K562 (cell line): ENCODE measurements around the gene SGPL1. TPM values are rescaled to one million over a fixed set of nuclear protein-coding genes. Genes with fewer than 3 reads are reported as not detected.

Source experiments
- ATAC-seq: fragments of 200-7000 bp; cut with Tn5 transposase; 3 replicates; pipeline ENCODE4 v1.9.1; 2020; ENCODE audit warnings: moderate library complexity
- BruUV-seq: library from RNA; stranded (reverse); fragments of 400-500 nt; replicated peaks from 2 replicates; lab custom pipeline; 2021; lab: Mats Ljungman, UMichigan
- CTCF ChIA-PET: fragments of 300-600 bp; formaldehyde crosslinking; extraction: SDS; loops from one replicate; lab custom pipeline; 2021; ENCODE audit warnings: low intra/inter-chr PET ratio; lab: Yijun Ruan, JAX
- POLR2A ChIA-PET: fragments of 300-600, 350-650 bp; sonication (Branson Sonifier 250); formaldehyde crosslinking; extraction: SDS; loops from one replicate; lab custom pipeline; 2021; ENCODE audit warnings: antibody characterized with exemption, inconsistent platforms; lab: Yijun Ruan, JAX
- DNase-seq, 4 experiments: peaks; one replicate each; pipeline versions ENCODE4 v3.0.0 to v3.0.0-alpha.2; 2011 to 2018; ENCODE audit warnings: low spot score in 3 of 4, mixed read lengths in 3 of 4; ENCODE audit errors: extremely low read depth in 1 of 4
- FAIRE-seq: peaks from 2 replicates; lab custom pipeline; 2011; peaks lifted over from hg19 to GRCh38; lab: Jason Lieb, UNC
- H2AFZ ChIP-seq: 2 replicates; pipeline ENCODE4 v1.6.0; 2011; ENCODE audit warnings: low read depth, low read length, control low read depth, inconsistent platforms
- H3K27ac ChIP-seq: fragments of 200-600 bp; 3 replicates; pipeline ENCODE4 v1.8.0; 2011; ENCODE audit warnings: low read depth, mild to moderate bottlenecking, control low read depth, inconsistent platforms, low read length, moderate library complexity, mixed read lengths; ENCODE audit errors: extremely low read depth
- H3K27me3 ChIP-seq, 2 experiments: fragments of 300-600 bp in 1 of 2; 2 replicates in 1 of 2; 3 replicates in 1 of 2; pipeline versions ENCODE4 v1.6.0 to v1.8.0; 2011; ENCODE audit warnings: inconsistent platforms in 2 of 2, low read length in 2 of 2, mild to moderate bottlenecking in 1 of 2, mixed read lengths in 1 of 2, moderate library complexity in 1 of 2; ENCODE audit not compliant: control insufficient read depth in 2 of 2, insufficient read depth in 2 of 2
- H3K36me3 ChIP-seq: fragments of 300-600 bp; 3 replicates; pipeline ENCODE4 v1.8.0; 2011; ENCODE audit warnings: mild to moderate bottlenecking, low read length, inconsistent platforms; ENCODE audit not compliant: control insufficient read depth, insufficient read depth
- H3K4me1 ChIP-seq, 2 experiments: fragments of 200-600 bp in 1 of 2; replicated peaks in 1 of 2; 2 replicates in 1 of 2; 3 replicates in 1 of 2; pipeline versions ENCODE4 v1.5.1 to v1.8.0; 2011; ENCODE audit warnings: inconsistent platforms in 2 of 2, low read length in 2 of 2, mild to moderate bottlenecking in 1 of 2, mixed read lengths in 1 of 2, moderate library complexity in 1 of 2; ENCODE audit not compliant: control insufficient read depth in 2 of 2, insufficient read depth in 2 of 2
- H3K4me2 ChIP-seq: 2 replicates; pipeline ENCODE4 v1.6.1; 2011; ENCODE audit warnings: low read length, control low read depth, inconsistent platforms, mixed read lengths; ENCODE audit not compliant: insufficient read depth
- H3K4me3 ChIP-seq: fragments of 200-600 bp; sonication (generic), shearing (Covaris generic); 2 replicates; pipeline ENCODE4 v1.5.1; 2016; ENCODE audit warnings: control low read depth, inconsistent platforms
- H3K79me2 ChIP-seq: fragments of 200-600 bp; 3 replicates; pipeline ENCODE4 v1.8.0; 2011; ENCODE audit warnings: low read length, inconsistent platforms; ENCODE audit not compliant: control insufficient read depth, insufficient read depth
- H3K9ac ChIP-seq, 2 experiments: 2 replicates each; pipeline versions ENCODE4 v1.6.0 to v1.6.1; 2011; ENCODE audit warnings: low read depth in 2 of 2, low read length in 2 of 2, control low read depth in 1 of 2, inconsistent platforms in 1 of 2, mild to moderate bottlenecking in 1 of 2, mixed read lengths in 1 of 2; ENCODE audit not compliant: insufficient read depth in 1 of 2
- H3K9me1 ChIP-seq: one replicate; pipeline ENCODE4 v1.6.0; 2011; ENCODE audit warnings: inconsistent platforms, mild to moderate bottlenecking, low read length, moderate library complexity; ENCODE audit not compliant: control insufficient read depth, insufficient read depth
- H3K9me3 ChIP-seq: replicated peaks from 2 replicates; pipeline ENCODE4 v1.5.1; 2011; ENCODE audit warnings: low read depth, low read length, inconsistent platforms; ENCODE audit not compliant: control insufficient read depth, insufficient read depth
- H4K20me1 ChIP-seq: replicated peaks from 2 replicates; pipeline ENCODE4 v1.6.1; 2011; ENCODE audit warnings: low read length, inconsistent platforms, mixed read lengths; ENCODE audit not compliant: control insufficient read depth, insufficient read depth
- MCM3 ChIP-seq: fragments of 450-650 bp; IDR thresholded peaks from 2 replicates; pipeline ENCODE4 v1.6.1; 2016
- PATZ1 ChIP-seq: fragments of 250-450 bp; sonication (Bioruptor Pico); IDR thresholded peaks from 2 replicates; pipeline ENCODE4 v1.5.0; 2020; ENCODE audit warnings: mild to moderate bottlenecking, borderline replicate concordance
- ZBED1 ChIP-seq: IDR thresholded peaks from 2 replicates; pipeline ENCODE4 v1.6.1; 2014
- WGBS: fragments of 100-300 bp; shearing (Covaris generic); methylation state at CpG from one replicate; pipeline ENCODE4 v1.1.6; 2016; ENCODE audit warnings: low coverage, mixed read lengths; ENCODE audit not compliant: insufficient coverage; ENCODE audit errors: missing lambda C conversion rate; 5-methylcytosine and 5-hydroxymethylcytosine counted together
- in situ Hi-C: fragments of 300-500 bp; cut with MboI; formaldehyde crosslinking; loops from 4 replicates; pipeline ENCODE4 v1.15.0; 2018; ENCODE audit warnings: inconsistent platforms, mixed read lengths
- intact Hi-C: fragments of 100-400 bp; cut with micrococcal nuclease; formaldehyde crosslinking; loops from 2 replicates; pipeline ENCODE4 v1.14.2; 2022
- polyA plus RNA-seq, 8 experiments: library from polyadenylated mRNA; depleted of rRNA in 4 of 8; stranded (reverse) in 5 of 8; unstranded in 3 of 8; fragments of >200 nt; fragmentation: Nextera tagmentation in 2 of 8; fragmentation: Illumina TruSeq in 1 of 8; extraction: Ambion mirVana in 2 of 8; extraction: Trizol in 1 of 8; gene quantifications; 2 replicates each; pipeline versions ENCODE4 v1.2.1 to v1.2.3, GENCODE V29; 2011 to 2014; ENCODE audit warnings: inconsistent platforms in 1 of 8, missing spikeins in 1 of 8
- total RNA-seq, 7 experiments: library from RNA; depleted of rRNA in 6 of 7; stranded (reverse); fragments of >200 nt in 6 of 7; fragmentation: Illumina TruSeq in 2 of 7; extraction: Trizol in 2 of 7; gene quantifications; 2 replicates each; pipeline versions ENCODE4 v1.2.1 to v1.2.3, GENCODE V29; 2011 to 2021; ENCODE audit warnings: low replicate concordance in 1 of 7

Gene SGPL1
- total and polyA plus RNA-seq, 9 of the 15 experiments (the other 6 are each of a cell fraction or from before 2014, with no cell fraction given): 6.0 to 18.0 (median 8.7) TPM

GRCh38 chr10:70807556-70807955, 8.2 kb upstream of the SGPL1 start:
- intact Hi-C loops: no loop called here
- POLR2A ChIA-PET: no interaction called here

More at GRCh38 chr10:70807556-70807955, 8.2 kb upstream of the SGPL1 start:
- no peak for ATAC-seq
- Histone ChIP-seq H2AFZ (no peak overlapping the region), H3K9me1 (no peaks in the 10 kb centered on the region), H4K20me1 (no peaks in the 10 kb centered on the region), H3K36me3 (no peaks in the 10 kb centered on the region), H3K9ac (no peak overlapping the region), H3K4me2 (no peak overlapping the region), H3K9me3 (no peaks in the 10 kb centered on the region), H3K4me1 (no peaks in the 10 kb centered on the region), H3K27me3 (peaks cover 0 to 3% of the 10 kb centered on the region in 2 experiments; a peak in 2 of 5 replicates), H3K4me3 (no peak overlapping the region), H3K79me2 (no peaks in the 10 kb centered on the region), H3K27ac (no peak overlapping the region)
- in situ Hi-C loops: no loop called here
- CTCF ChIA-PET: no interaction called here
- no peak for TF ChIP-seq PATZ1 (CRISPR knock-in tag)
- TF ChIP-seq ZBED1: no peak
- no peak for TF ChIP-seq MCM3
- no TSS peak for BruUV-seq
- WGBS: 4% methylated on average over 3 of the region's 3 CpGs
- FAIRE-seq: no peak
- no peak for DNase-seq
